CD14-positive monocyte (primary cell): ENCODE results near the gene ERLEC1. TPM values are rescaled to one million over a fixed set of nuclear protein-coding genes. Genes with fewer than 3 reads are reported as not detected.

Experiments
- DNase-seq, 3 donors: peaks; one replicate each; pipeline ENCODE4 v3.0.0-alpha.2; 2011 to 2022
- H2AFZ ChIP-seq: 2 replicates; pipeline ENCODE4 v1.6.0; 2012; ENCODE audit warnings: mild to moderate bottlenecking, low read depth, low read length, inconsistent platforms; ENCODE audit not compliant: insufficient read depth, poor library complexity, severe bottlenecking
- H3K27ac ChIP-seq, 2 donors: 1 replicate in 1 of 2; 2 replicates in 1 of 2; pipeline ENCODE4 v1.5.1; 2012 to 2013; ENCODE audit warnings: low read length in 2 of 2, control low read depth in 1 of 2, inconsistent platforms in 1 of 2, low read depth in 1 of 2, mild to moderate bottlenecking in 1 of 2
- H3K27me3 ChIP-seq, 2 donors: one replicate each; pipeline versions ENCODE4 v1.6.0 to v1.6.1; 2011 to 2013; ENCODE audit warnings: low read length in 2 of 2; ENCODE audit not compliant: control insufficient read depth in 2 of 2, insufficient read depth in 2 of 2
- H3K36me3 ChIP-seq, 2 donors: replicated peaks in 1 of 2; 1 replicate in 1 of 2; 2 replicates in 1 of 2; pipeline versions ENCODE4 v1.5.1 to v1.6.1; 2012 to 2013; ENCODE audit warnings: low read length in 2 of 2, control low read depth in 1 of 2, inconsistent platforms in 1 of 2, mild to moderate bottlenecking in 1 of 2; ENCODE audit not compliant: insufficient read depth in 2 of 2, control insufficient read depth in 1 of 2
- H3K4me1 ChIP-seq, 2 donors: 1 replicate in 1 of 2; 2 replicates in 1 of 2; pipeline versions ENCODE4 v1.5.1 to v1.6.1; 2012 to 2013; ENCODE audit warnings: low read length in 2 of 2, control low read depth in 1 of 2, inconsistent platforms in 1 of 2, mild to moderate bottlenecking in 1 of 2, moderate library complexity in 1 of 2; ENCODE audit not compliant: insufficient read depth in 2 of 2, control insufficient read depth in 1 of 2
- H3K4me2 ChIP-seq: replicated peaks from 2 replicates; pipeline ENCODE3; 2012; ENCODE audit warnings: low read length, moderate library complexity, mild to moderate bottlenecking; ENCODE audit not compliant: poor library complexity, severe bottlenecking; ENCODE audit errors: extremely low read depth
- H3K4me3 ChIP-seq, 3 experiments: fragments of 200-600 bp in 1 of 3; sonication (generic) in 1 of 3; replicated peaks in 1 of 3; 1 replicate in 2 of 3; 2 replicates in 1 of 3; pipeline ENCODE4 v1.5.1; 2011 to 2013; ENCODE audit warnings: low read length in 3 of 3, mild to moderate bottlenecking in 3 of 3, control low read depth in 2 of 3, low read depth in 2 of 3, inconsistent platforms in 1 of 3, moderate library complexity in 1 of 3
- H3K79me2 ChIP-seq: 2 replicates; pipeline ENCODE4 v1.6.0; 2012; ENCODE audit warnings: mild to moderate bottlenecking, control low read depth, inconsistent platforms, low read length, moderate library complexity; ENCODE audit not compliant: insufficient read depth
- H3K9ac ChIP-seq: 2 replicates; pipeline ENCODE4 v1.6.0; 2017; ENCODE audit warnings: low read length, mild to moderate bottlenecking; ENCODE audit not compliant: insufficient read depth, poor library complexity, severe bottlenecking
- H3K9me3 ChIP-seq, 2 donors: replicated peaks in 1 of 2; 1 replicate in 1 of 2; 2 replicates in 1 of 2; pipeline versions ENCODE4 v1.5.1 to v1.6.1; 2012 to 2013; ENCODE audit warnings: low read length in 2 of 2, control low read depth in 1 of 2; ENCODE audit not compliant: control insufficient read depth in 1 of 2, insufficient read depth in 1 of 2
- H4K20me1 ChIP-seq: 2 replicates; pipeline ENCODE4 v1.6.0; 2012; ENCODE audit warnings: mild to moderate bottlenecking, low read length, control low read depth, moderate library complexity; ENCODE audit not compliant: insufficient read depth
- H3K27ac Mint-ChIP-seq, 7 donors: one replicate each; pipeline ENCODE4 v1.8.0; 2020; ENCODE audit warnings: mild to moderate bottlenecking in 7 of 7, mixed read lengths in 7 of 7, moderate library complexity in 6 of 7, inconsistent platforms in 2 of 7
- H3K27me3 Mint-ChIP-seq, 3 donors: one replicate each; pipeline ENCODE4 v1.8.0; 2021 to 2022; ENCODE audit warnings: low read depth in 3 of 3, mild to moderate bottlenecking in 3 of 3, mixed read lengths in 3 of 3, moderate library complexity in 3 of 3, inconsistent platforms in 1 of 3
- H3K36me3 Mint-ChIP-seq, 2 donors: one replicate each; pipeline ENCODE4 v1.8.0; 2020; ENCODE audit warnings: mixed read lengths in 2 of 2, inconsistent platforms in 1 of 2, mild to moderate bottlenecking in 1 of 2
- H3K4me1 Mint-ChIP-seq: one replicate; pipeline ENCODE4 v1.8.0; 2020; ENCODE audit warnings: mild to moderate bottlenecking, mixed read lengths
- H3K4me3 Mint-ChIP-seq, 2 donors: one replicate each; pipeline ENCODE4 v1.8.0; 2020; ENCODE audit warnings: mild to moderate bottlenecking in 2 of 2, mixed read lengths in 2 of 2, moderate library complexity in 1 of 2
- H3K9me3 Mint-ChIP-seq, 7 donors: one replicate each; pipeline ENCODE4 v1.8.0; 2020 to 2022; ENCODE audit warnings: mixed read lengths in 7 of 7, mild to moderate bottlenecking in 6 of 7, moderate library complexity in 6 of 7, inconsistent platforms in 2 of 7
- CTCF ChIP-seq: fragments of 200-600 bp; IDR thresholded peaks from one replicate; pipeline ENCODE4 v1.8.0; 2022; ENCODE audit warnings: antibody characterized with exemption, mild to moderate bottlenecking
- WGBS: methylation state at CpG from one replicate; pipeline ENCODE4 v1.1.5; 2013; ENCODE audit warnings: missing lambda C conversion rate; ENCODE audit not compliant: insufficient coverage; 5-methylcytosine and 5-hydroxymethylcytosine counted together
- intact Hi-C, 2 donors: fragments of 100-400 bp; cut with micrococcal nuclease; formaldehyde crosslinking; loops; one replicate each; pipeline versions ENCODE4 v1.15.0 to v1.15.1; 2023
- polyA plus RNA-seq, 3 donors: library from polyadenylated mRNA; depleted of rRNA in 1 of 3; unstranded in 2 of 3; stranded (reverse) in 1 of 3; fragments of 300-500 nt in 2 of 3; fragments of >200 nt in 1 of 3; fragmentation: Illumina TruSeq in 2 of 3; gene quantifications; 1 replicate in 2 of 3; 2 replicates in 1 of 3; pipeline ENCODE4 v1.2.3, GENCODE V29; 2012 to 2021

ERLEC1 gene
- polyA plus RNA-seq, 3 donors, result 11.4 to 23.8 (median 23.7) TPM

GRCh38 chr2:53744395-53745065 is 42.3 kb upstream of the ERLEC1 start:
- Histone ChIP-seq H3K27ac (no peak overlapping the region), H3K9me3 (no peaks in the 10 kb centered on the region), H3K4me3 (no peak overlapping the region), H3K4me1 (peaks cover 4% of the 10 kb centered on the region in 2 donors), H3K36me3 (peaks cover 11 to 38% of the 10 kb centered on the region in 2 donors), H3K4me2 (no peak overlapping the region), H3K79me2 (no peaks in the 10 kb centered on the region), H4K20me1 (no peaks in the 10 kb centered on the region), H3K27me3 (no peaks in the 10 kb centered on the region), H3K9ac (no peak overlapping the region), H2AFZ (no peak overlapping the region)
- WGBS, result no CpG with 5 or more reads among the region's 2 CpGs
- Mint-ChIP-seq H3K27me3 (peaks cover 0 to 2% (median 0%) of the 10 kb centered on the region in 3 donors), H3K27ac (no peak overlapping the region), H3K4me3 (no peak overlapping the region), H3K4me1 (peaks cover 3% of the 10 kb centered on the region), H3K36me3 (peaks cover 39 to 41% of the 10 kb centered on the region in 2 donors), H3K9me3 (peaks cover 0 to 2% (median 0%) of the 10 kb centered on the region in 7 donors)
- intact Hi-C loops, result no loop called here
- no peak for DNase-seq
- no peak for TF ChIP-seq CTCF

GRCh38 chr2:53750041-53750768 is 36.6 kb upstream of the ERLEC1 start:
- Histone ChIP-seq H3K36me3 (peaks cover 19 to 46% of the 10 kb centered on the region in 2 donors), H3K79me2 (no peaks in the 10 kb centered on the region), H3K9ac (no peak overlapping the region), H4K20me1 (no peaks in the 10 kb centered on the region), H3K4me3 (no peak overlapping the region), H3K27me3 (no peaks in the 10 kb centered on the region), H2AFZ (no peak overlapping the region), H3K4me1 (no peaks in the 10 kb centered on the region), H3K4me2 (no peak overlapping the region), H3K27ac (no peak overlapping the region), H3K9me3 (no peaks in the 10 kb centered on the region)
- no peak for DNase-seq
- peaks cover 39 to 55% of the 10 kb centered on the region in 2 donors for H3K36me3 Mint-ChIP-seq
- intact Hi-C loops, result no loop called here
- no peaks in the 10 kb centered on the region for H3K4me1 Mint-ChIP-seq
- no peak for TF ChIP-seq CTCF
- no CpG with 5 or more reads among the region's 4 CpGs for WGBS
- peaks cover 0 to 2% (median 0%) of the 10 kb centered on the region in 7 donors for H3K9me3 Mint-ChIP-seq
- H3K27me3 Mint-ChIP-seq, result peaks cover 0 to 2% (median 0%) of the 10 kb centered on the region in 3 donors
- H3K27ac Mint-ChIP-seq, result no peak overlapping the region
- no peak overlapping the region for H3K4me3 Mint-ChIP-seq
